ENCODE measurements around the gene DENND1A. TPM values are rescaled to one million over a fixed set of nuclear protein-coding genes. Genes with fewer than 3 reads are reported as not detected.

Gene DENND1A
- total RNA-seq, 4 donors from 2014 or later: 20.9 to 33.6 (median 23.7) TPM

- Histone ChIP-seq H3K4me1 (no peaks in the 10 kb centered on the region), H3K9me3 (no peaks in the 10 kb centered on the region), H3K36me3 (no peaks in the 10 kb centered on the region), H3K27ac (no peak overlapping the region), H3K4me3 (no peak overlapping the region), H3K27me3 (no peaks in the 10 kb centered on the region)
- ATAC-seq: no peak
- TF ChIP-seq POLR2A (IDR thresholded peaks at IDR 0.05) (no peak), EP300 (IDR thresholded peaks at IDR 0.05) (no peak), CTCF (IDR thresholded peaks at IDR 0.05) (no peak), POLR2AphosphoS5 (IDR thresholded peaks at IDR 0.05) (no peak)
These were observed 123.1 kb downstream of the DENND1A start for GRCh38 chr9:123806829-123807228.

DNA sequence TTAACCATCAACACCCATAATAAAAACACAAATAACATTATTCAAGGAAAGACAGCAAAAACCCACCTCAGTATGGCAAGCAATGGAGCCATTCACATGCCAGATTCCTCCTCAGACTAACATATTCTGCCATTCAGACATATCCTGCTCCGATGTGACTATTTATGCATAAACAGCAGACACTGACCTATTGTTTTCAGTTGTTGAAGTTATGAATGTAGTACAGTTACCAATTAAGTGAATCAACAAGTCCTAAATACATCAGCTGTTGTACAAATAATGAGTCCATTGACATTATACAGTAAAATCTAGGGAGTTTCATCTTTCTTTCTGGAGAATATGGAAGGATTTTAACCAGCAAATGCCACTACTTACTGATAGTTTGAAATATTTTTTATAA lies 131.7 kb downstream of the DENND1A start:
- peaks cover 0 to 21% (median 2%) of the 10 kb centered on the region in 3 donors for H3K4me1 ChIP-seq
- no peaks in the 10 kb centered on the region for H3K36me3 ChIP-seq
- 83 to 87% methylated on average over 1 of the region's 1 CpG for WGBS, 2 donors (ENCODE audit: low coverage in 1 of 2)
- no peak overlapping the region for H3K4me3 ChIP-seq
- no peaks in the 10 kb centered on the region for H3K27me3 ChIP-seq
- H3K27ac ChIP-seq: no peak overlapping the region
- no peaks in the 10 kb centered on the region for H3K9me3 ChIP-seq
- no peak for ATAC-seq
- TF ChIP-seq CTCF (IDR thresholded peaks at IDR 0.05) (no peak), POLR2AphosphoS5 (IDR thresholded peaks at IDR 0.05) (no peak), EP300 (IDR thresholded peaks at IDR 0.05) (no peak), POLR2A (IDR thresholded peaks at IDR 0.05) (no peak)

DNA sequence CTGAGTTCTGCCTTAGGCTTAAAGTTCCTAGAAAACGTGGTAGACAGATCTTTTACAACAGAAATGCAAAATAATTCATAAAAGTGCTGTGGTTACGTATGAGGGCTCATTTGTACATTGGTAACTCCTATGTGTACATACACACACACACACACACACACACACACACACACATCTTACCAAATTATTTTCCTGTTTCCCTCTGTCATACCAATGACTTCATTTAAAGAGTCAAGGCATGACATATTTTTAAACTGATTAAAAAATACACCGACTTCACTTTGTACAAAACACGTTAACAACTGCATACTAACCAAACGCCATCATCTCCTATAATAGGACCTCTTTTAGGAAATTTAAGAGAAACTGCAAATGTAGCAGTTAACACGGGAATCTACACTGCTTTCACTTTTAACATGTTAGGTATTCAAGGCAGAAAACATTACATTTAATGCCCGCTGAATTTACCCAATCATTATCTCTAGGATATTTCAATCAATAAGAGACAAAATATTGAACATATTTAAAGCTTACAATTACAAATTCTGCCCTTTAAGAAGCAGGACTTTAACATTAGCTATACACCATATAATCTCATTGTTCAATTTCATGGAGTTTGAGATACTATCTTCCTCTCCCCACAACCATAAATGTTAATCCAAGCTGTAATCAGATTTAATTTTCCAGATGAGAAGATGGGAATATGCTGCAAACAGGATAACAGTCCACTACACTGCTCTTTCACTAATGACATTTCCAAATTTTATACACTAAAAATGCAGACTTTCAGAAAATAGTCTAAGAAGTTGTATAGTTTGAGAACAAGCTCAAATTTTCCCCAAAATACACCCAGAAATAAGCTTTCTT lies 133.1 kb downstream of the DENND1A start:
- Histone ChIP-seq H3K27me3 (no peaks in the 10 kb centered on the region), H3K36me3 (no peaks in the 10 kb centered on the region), H3K9me3 (no peaks in the 10 kb centered on the region), H3K4me1 (peaks cover 0 to 21% (median 2%) of the 10 kb centered on the region in 3 donors), H3K4me3 (no peak overlapping the region), H3K27ac (no peak overlapping the region)
- no peak for ATAC-seq
- 82 to 84% methylated on average over 7 of the region's 7 CpGs for WGBS, 2 donors (ENCODE audit: low coverage in 1 of 2)
- TF ChIP-seq EP300 (IDR thresholded peaks at IDR 0.05): no peak
- no peak for TF ChIP-seq POLR2AphosphoS5 (IDR thresholded peaks at IDR 0.05)
- no peak for TF ChIP-seq POLR2A (IDR thresholded peaks at IDR 0.05)
- no peak for TF ChIP-seq CTCF (IDR thresholded peaks at IDR 0.05)

DNA sequence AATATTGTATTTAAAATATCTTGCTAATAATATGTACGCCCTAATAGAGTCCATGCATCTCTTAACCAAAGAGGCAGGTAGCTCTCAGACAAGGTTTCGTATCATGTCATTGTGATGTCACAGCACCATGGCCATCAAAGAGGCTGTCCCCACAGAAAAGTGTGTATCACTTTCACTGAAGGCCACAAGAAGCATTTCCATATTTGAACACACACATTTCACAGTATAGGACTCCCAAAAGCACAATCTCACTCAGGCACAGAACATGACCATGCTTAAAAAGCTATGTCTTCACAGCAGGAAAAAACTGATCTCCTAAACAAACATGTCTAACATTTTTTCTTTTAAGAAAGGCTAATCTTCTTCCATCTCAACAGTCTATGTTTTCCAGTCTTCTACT lies 133.8 kb downstream of the DENND1A start:
- no peak for TF ChIP-seq CTCF (IDR thresholded peaks at IDR 0.05)
- TF ChIP-seq EP300 (IDR thresholded peaks at IDR 0.05): no peak
- no peak for TF ChIP-seq POLR2A (IDR thresholded peaks at IDR 0.05)
- TF ChIP-seq POLR2AphosphoS5 (IDR thresholded peaks at IDR 0.05): no peak
- no peaks in the 10 kb centered on the region for H3K36me3 ChIP-seq
- H3K4me1 ChIP-seq: peaks cover 0 to 21% (median 2%) of the 10 kb centered on the region in 3 donors
- no peak for ATAC-seq
- H3K27me3 ChIP-seq: no peaks in the 10 kb centered on the region
- H3K27ac ChIP-seq: no peak overlapping the region
- no peak overlapping the region for H3K4me3 ChIP-seq
- WGBS, 2 donors (ENCODE audit: low coverage in 1 of 2): 92 to 93% methylated on average over 2 of the region's 2 CpGs
- no peaks in the 10 kb centered on the region for H3K9me3 ChIP-seq

DNA sequence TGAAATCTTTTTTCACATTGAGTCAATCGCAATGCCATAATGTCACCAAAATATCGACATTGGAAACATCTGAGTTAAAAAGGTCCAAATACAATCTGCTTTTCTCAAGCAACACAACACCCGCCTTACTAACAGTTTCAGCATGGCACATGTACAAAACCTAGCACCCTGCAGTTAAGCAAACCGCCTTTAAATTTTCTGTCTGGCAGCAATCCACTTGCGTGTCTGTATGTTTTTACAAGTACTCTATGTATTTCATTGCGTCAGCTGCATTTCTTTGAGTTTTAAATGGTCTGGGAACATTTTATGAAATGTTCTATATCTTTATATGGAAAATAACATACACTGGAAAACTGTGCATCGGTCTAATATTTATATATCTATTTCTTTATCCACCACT lies 134.6 kb downstream of the DENND1A start:
- Histone ChIP-seq H3K27ac (no peak overlapping the region), H3K4me1 (peaks cover 0 to 13% (median 2%) of the 10 kb centered on the region in 3 donors), H3K27me3 (no peaks in the 10 kb centered on the region), H3K36me3 (no peaks in the 10 kb centered on the region), H3K9me3 (no peaks in the 10 kb centered on the region), H3K4me3 (no peak overlapping the region)
- no peak for ATAC-seq
- WGBS, 2 donors (ENCODE audit: low coverage in 1 of 2): 93 to 94% methylated on average over 5 to 7 of the region's 7 CpGs
- TF ChIP-seq EP300 (IDR thresholded peaks at IDR 0.05) (no peak), POLR2AphosphoS5 (IDR thresholded peaks at IDR 0.05) (no peak), CTCF (IDR thresholded peaks at IDR 0.05) (no peak), POLR2A (IDR thresholded peaks at IDR 0.05) (no peak)
